ENCODE results near the gene PAM.

DNA sequence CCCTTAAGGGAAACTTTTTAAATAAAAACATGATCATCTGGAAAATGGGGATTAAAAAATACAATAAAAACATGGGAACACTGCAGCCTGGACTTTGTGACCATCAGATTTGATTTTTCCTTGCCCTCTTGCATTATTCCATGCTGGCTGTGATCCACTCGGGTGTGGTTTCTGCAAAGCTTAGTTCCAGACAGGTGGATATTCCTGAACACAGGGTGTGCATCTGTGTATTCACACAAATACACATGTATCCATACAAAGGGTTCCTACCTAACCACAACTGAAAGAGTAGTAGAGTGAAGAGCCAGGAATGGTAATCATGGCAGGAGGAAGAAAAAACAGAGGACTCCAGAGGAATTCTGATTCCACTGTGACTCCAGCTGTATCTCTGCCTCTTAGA, 178.2 kb downstream of the PAM start:
- TF ChIP-seq, protein P1, sequence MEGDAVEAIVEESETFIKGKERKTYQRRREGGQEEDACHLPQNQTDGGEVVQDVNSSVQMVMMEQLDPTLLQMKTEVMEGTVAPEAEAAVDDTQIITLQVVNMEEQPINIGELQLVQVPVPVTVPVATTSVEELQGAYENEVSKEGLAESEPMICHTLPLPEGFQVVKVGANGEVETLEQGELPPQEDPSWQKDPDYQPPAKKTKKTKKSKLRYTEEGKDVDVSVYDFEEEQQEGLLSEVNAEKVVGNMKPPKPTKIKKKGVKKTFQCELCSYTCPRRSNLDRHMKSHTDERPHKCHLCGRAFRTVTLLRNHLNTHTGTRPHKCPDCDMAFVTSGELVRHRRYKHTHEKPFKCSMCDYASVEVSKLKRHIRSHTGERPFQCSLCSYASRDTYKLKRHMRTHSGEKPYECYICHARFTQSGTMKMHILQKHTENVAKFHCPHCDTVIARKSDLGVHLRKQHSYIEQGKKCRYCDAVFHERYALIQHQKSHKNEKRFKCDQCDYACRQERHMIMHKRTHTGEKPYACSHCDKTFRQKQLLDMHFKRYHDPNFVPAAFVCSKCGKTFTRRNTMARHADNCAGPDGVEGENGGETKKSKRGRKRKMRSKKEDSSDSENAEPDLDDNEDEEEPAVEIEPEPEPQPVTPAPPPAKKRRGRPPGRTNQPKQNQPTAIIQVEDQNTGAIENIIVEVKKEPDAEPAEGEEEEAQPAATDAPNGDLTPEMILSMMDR (IDR thresholded peaks at IDR 0.05) = no peak
- TF ChIP-seq POLR2A (IDR thresholded peaks at IDR 0.05) = no peak
- TF ChIP-seq POLR2AphosphoS5 (IDR thresholded peaks at IDR 0.05) = no peak
